ENCODE measurements around the gene BNC2.
A peak's percentile ranks its signal among the peaks of the same experiment; 100 is the strongest.

The BNC2 gene

DNA sequence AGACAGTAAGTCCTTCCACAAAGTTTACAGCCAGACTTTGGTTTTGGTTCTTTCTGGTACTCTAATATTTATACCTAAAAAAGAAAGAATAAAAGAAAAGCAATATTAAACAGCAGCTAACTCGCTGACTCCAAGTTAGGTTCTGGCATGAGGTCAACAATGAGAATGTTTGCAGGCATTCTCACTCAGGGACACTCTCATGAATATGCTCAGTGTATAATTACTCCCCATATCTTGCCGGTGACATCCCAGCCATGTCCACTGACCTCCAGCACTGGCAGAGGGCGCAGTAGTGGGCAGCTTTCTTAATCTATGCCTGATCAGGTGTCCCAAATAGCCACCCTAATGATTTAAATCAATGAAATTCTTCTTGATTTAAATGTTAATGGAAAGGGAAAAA lies 151.5 kb downstream of the BNC2 start:
- no peak for DNase-seq (ENCODE audit: low read depth)
- TF ChIP-seq, protein P1, sequence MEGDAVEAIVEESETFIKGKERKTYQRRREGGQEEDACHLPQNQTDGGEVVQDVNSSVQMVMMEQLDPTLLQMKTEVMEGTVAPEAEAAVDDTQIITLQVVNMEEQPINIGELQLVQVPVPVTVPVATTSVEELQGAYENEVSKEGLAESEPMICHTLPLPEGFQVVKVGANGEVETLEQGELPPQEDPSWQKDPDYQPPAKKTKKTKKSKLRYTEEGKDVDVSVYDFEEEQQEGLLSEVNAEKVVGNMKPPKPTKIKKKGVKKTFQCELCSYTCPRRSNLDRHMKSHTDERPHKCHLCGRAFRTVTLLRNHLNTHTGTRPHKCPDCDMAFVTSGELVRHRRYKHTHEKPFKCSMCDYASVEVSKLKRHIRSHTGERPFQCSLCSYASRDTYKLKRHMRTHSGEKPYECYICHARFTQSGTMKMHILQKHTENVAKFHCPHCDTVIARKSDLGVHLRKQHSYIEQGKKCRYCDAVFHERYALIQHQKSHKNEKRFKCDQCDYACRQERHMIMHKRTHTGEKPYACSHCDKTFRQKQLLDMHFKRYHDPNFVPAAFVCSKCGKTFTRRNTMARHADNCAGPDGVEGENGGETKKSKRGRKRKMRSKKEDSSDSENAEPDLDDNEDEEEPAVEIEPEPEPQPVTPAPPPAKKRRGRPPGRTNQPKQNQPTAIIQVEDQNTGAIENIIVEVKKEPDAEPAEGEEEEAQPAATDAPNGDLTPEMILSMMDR (conservative IDR thresholded peaks at IDR 0.05; ENCODE audit: low read depth, low read length) = no peak
- H3K4me3 ChIP-seq (ENCODE audit: low read length) = no peak overlapping the region

DNA sequence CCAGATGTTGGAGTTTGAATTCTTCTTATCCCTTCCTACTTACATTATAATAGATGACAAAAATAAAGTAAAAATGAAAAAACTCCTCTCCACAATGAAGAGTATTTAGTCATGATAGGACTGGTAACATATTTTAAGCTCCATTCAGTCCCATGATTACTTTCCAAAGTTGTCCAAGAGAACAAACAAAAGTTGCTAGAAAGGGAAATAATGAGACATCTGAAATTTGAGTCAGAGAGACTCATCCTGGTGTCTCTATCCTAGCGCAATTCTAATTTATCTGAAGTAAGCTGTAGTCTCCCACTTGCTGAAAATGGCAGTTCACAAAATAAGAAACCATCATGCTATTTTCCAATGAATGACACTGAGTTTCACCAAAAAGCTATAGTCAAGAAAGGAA lies 152.2 kb downstream of the BNC2 start:
- no peak for DNase-seq (ENCODE audit: low read depth)
- TF ChIP-seq, protein P1 (conservative IDR thresholded peaks at IDR 0.05; ENCODE audit: low read depth, low read length) = no peak
- no peak overlapping the region for H3K4me3 ChIP-seq (ENCODE audit: low read length)

DNA sequence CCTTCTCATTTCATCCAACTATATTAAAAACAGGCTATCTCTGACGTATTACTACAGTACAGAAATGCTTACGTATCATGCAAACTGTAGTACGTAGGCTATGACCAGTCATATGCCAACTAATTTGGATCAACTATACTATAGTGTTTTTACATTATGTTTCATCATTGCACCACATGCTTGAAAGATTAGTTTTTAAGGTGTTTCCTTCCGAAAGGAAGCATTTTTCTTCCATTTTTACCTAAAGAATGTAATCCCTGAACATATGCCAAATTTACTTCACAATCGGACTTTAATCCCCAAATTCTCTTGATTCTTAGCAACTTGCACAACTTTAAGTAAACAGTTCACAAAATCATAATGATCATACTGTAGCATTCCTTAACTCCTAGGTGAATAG lies 153.9 kb downstream of the BNC2 start:
- no peak overlapping the region for H3K4me3 ChIP-seq (ENCODE audit: low read length)
- TF ChIP-seq, protein P1 (conservative IDR thresholded peaks at IDR 0.05; ENCODE audit: low read depth, low read length) = no peak
- DNase-seq (ENCODE audit: low read depth) = peak; percentile 90

DNA sequence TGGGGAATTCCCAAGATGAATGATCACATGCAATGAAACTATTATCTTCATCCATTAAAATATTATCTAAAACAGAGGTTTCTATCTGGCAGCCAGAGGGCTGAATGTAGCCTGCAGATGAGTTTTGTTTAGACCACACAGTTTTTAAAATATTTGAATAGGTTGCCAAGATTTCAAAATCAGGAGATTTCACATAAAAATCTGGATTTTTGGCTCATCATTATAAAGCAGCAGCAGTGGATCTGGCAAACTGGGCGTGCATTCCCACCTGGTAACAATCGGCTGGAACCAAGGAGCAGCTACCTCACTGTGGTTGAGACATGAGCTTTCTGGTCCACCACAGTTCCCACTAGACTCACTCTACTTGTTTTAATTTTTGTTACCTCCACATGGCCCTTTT lies 155.1 kb downstream of the BNC2 start:
- no peak overlapping the region for H3K4me3 ChIP-seq (ENCODE audit: low read length)
- no peak for DNase-seq (ENCODE audit: low read depth)
- TF ChIP-seq, protein P1 (conservative IDR thresholded peaks at IDR 0.05; ENCODE audit: low read depth, low read length) = no peak

DNA sequence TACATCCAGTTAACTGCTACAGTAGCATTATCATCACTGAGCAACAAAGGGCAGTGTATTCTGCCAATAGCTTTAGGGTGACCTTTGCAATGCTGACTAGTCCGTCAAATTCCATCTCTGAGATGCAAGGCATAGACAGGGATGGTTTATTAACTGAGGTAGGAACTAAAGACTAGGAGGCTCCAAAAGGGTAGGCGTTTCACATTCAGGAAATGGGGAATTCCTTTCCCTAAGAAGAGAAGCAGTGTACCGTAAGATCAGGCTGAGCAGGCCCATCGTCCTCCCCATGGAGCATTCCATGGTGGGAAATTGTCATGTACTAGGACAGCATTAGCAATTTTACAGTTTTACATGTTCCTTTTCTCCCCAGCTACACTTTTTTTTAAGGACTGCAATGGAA lies 157.7 kb downstream of the BNC2 start:
- DNase-seq (ENCODE audit: low read depth) = no peak
- TF ChIP-seq, protein P1 (conservative IDR thresholded peaks at IDR 0.05; ENCODE audit: low read depth, low read length) = no peak
- no peak overlapping the region for H3K4me3 ChIP-seq (ENCODE audit: low read length)

DNA sequence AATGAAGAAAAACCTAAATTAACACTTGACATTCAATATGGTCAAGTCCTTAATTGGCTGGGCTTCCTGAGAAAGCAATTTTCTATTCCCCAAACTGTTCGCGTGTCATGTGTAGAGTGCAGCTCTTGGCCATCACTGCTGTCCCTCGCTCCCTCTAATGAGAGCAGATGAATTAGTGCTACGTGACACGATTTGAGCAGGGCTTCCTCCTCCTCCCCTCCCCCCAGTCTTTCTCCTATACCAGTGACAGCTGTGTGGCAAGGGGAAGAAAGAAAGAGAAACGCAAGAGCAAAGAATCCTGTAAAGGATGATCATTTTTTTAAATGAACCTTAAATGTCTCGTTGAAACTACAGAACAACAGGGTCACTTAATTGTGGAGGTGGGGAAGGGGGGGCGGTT lies 159.6 kb downstream of the BNC2 start:
- no peak overlapping the region for H3K4me3 ChIP-seq (ENCODE audit: low read length)
- DNase-seq (ENCODE audit: low read depth) = no peak
- TF ChIP-seq, protein P1 (conservative IDR thresholded peaks at IDR 0.05; ENCODE audit: low read depth, low read length) = no peak

DNA sequence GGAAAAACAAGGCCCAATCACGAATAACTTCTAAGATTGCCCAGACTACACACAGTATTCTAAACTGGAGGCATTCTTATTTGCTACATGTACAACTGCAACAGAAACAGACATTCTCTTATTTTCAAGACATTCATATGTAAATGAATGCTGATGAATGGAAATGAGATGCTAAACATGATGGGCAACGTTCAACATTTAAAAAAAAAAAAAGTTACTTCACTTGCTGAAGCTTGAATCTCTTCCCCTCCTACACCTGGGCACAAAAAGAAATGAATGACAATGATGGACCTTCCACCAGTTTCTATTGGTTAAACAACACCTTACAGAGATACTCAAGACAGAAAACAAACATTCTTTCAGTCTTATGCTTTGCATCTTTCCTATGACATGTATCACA lies 160.5 kb downstream of the BNC2 start:
- TF ChIP-seq, protein P1 (conservative IDR thresholded peaks at IDR 0.05; ENCODE audit: low read depth, low read length) = no peak
- no peak overlapping the region for H3K4me3 ChIP-seq (ENCODE audit: low read length)
- DNase-seq (ENCODE audit: low read depth) = no peak
